ENCODE results near the gene NUP214. TPM values are rescaled to one million over a fixed set of nuclear protein-coding genes. Genes with fewer than 3 reads are reported as not detected.
"Not testable (repeated sequence)": the region's sequence is repeated elsewhere in the genome, so short reads cannot be mapped to it uniquely, and the experiment has no call there.

Gene NUP214
- total RNA-seq, 1 experiment from 2014 or later = 34.9 TPM

DNA sequence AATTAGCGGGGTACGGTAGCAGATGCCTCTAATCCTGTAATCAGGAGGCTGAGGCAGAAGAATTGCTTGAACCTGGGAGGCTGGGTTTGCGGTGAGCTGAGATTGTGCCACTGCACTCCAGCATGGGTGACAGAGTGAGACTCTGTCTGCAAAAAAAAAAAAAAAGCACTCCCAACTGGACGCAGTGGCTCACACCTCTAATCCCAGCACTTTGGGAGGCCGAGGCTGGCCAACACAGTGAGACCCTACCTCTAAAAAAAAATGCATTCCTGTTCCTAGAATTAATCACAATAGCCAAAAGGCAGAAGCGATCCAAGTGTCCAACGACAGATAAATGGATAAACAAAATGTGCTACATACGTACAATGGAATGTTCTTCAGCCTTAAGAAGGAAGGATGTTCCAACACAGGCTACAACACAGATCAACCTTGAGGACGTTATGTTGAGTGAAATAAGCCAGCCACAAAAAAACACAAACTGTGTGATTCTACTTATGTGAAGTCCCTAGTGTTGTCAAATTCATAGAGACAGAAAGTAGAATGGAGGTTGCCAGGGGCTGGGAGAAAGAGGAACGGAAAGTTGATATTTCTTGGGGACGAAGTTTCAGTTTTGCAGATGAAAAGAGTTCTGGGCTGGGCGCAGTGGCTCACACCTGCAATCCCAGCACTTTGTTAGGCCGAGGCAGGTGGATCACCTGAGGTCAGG lies 137.1 kb downstream of the NUP214 start:
- Histone ChIP-seq H3K4me3 (ENCODE audit: low read depth in 2 of 2, low read length in 2 of 2) (no peak overlapping the region), H3K27ac (ENCODE audit: low read length) (no peak overlapping the region), H3K27me3 (ENCODE audit: control insufficient read depth, insufficient read depth, low read length) (no peaks in the 10 kb centered on the region), H3K36me3 (ENCODE audit: control insufficient read depth, insufficient read depth, low read length) (no peaks in the 10 kb centered on the region), H3K9me3 (ENCODE audit: control insufficient read depth, insufficient read depth, low read depth, low read length) (no peaks in the 10 kb centered on the region), H3K4me1 (ENCODE audit: control insufficient read depth, insufficient read depth, low read length) (no peaks in the 10 kb centered on the region)
- TF ChIP-seq SIN3A (IDR thresholded peaks at IDR 0.05; ENCODE audit: borderline replicate concordance, insufficient read depth, low read depth, low read length) (no peak), POLR2AphosphoS5 (IDR thresholded peaks at IDR 0.05; ENCODE audit: low read depth, low read length) (no peak), REST (IDR thresholded peaks at IDR 0.05; ENCODE audit: insufficient read depth in 1 of 2, low read depth in 2 of 2, low read length in 1 of 2) (no peak), TCF7L2 (IDR thresholded peaks at IDR 0.05; ENCODE audit: low read depth, low read length) (no peak), CTCF (IDR thresholded peaks at IDR 0.05) (no peak)
- DNase-seq (ENCODE audit: low read depth, low spot score) = no peak
- ChIA-PET CTCF (no interaction called here), POLR2A (no interaction called here)
- no peak for ATAC-seq
- in situ Hi-C loops (cut with HindIII; ENCODE audit: low pct_unique_long_range_greater_than_20kb, low sequenced_read_pairs) (no loop called here), intact Hi-C loops (cut with micrococcal nuclease; ENCODE audit: unreplicated experiment) (no loop called here)
- BruUV-seq (replicated peaks) = no TSS peak

GRCh38 chr9:131263033-131263343 lies 137.6 kb downstream of the NUP214 start:
- DNase-seq (ENCODE audit: low read depth, low spot score); H3K27ac ChIP-seq (ENCODE audit: low read length); H3K4me1 ChIP-seq (ENCODE audit: control insufficient read depth, insufficient read depth, low read length); H3K4me3 ChIP-seq (ENCODE audit: low read depth in 2 of 2, low read length in 2 of 2); H3K9me3 ChIP-seq (ENCODE audit: control insufficient read depth, insufficient read depth, low read depth, low read length); H3K27me3 ChIP-seq (ENCODE audit: control insufficient read depth, insufficient read depth, low read length); CTCF ChIA-PET; intact Hi-C loops (cut with micrococcal nuclease; ENCODE audit: unreplicated experiment); ATAC-seq; H3K36me3 ChIP-seq (ENCODE audit: control insufficient read depth, insufficient read depth, low read length); BruUV-seq (replicated peaks); POLR2A ChIA-PET; in situ Hi-C loops (cut with HindIII; ENCODE audit: low pct_unique_long_range_greater_than_20kb, low sequenced_read_pairs): not testable (repeated sequence)

DNA sequence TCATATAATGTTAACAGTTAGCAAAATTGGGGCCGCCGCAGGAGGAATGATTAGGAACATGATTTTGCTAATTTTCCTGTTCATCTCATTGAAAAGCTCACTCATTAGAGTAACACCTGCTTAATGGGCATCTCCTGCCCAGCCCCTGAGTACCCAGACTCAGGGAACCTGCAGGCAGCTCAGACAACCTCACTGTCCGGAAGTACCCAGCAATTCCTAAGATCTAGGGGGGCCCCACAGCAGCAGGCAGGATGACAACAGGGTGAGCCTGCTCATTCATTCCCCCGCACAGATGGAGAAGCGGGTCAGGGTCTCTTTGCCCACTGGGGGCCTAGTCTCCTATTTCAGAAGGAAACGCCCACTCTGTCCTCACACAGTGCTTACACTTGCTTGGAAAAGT lies 138.3 kb downstream of the NUP214 start:
- no TSS peak for BruUV-seq (replicated peaks)
- ChIA-PET POLR2A (no interaction called here), CTCF (no interaction called here)
- Histone ChIP-seq H3K4me3 (ENCODE audit: low read depth in 2 of 2, low read length in 2 of 2) (no peak overlapping the region), H3K9me3 (ENCODE audit: control insufficient read depth, insufficient read depth, low read depth, low read length) (no peaks in the 10 kb centered on the region), H3K36me3 (ENCODE audit: control insufficient read depth, insufficient read depth, low read length) (no peaks in the 10 kb centered on the region), H3K27ac (ENCODE audit: low read length) (no peak overlapping the region), H3K27me3 (ENCODE audit: control insufficient read depth, insufficient read depth, low read length) (no peaks in the 10 kb centered on the region), H3K4me1 (ENCODE audit: control insufficient read depth, insufficient read depth, low read length) (no peaks in the 10 kb centered on the region)
- ATAC-seq (no peak), DNase-seq (ENCODE audit: low read depth, low spot score) (no peak)
- intact Hi-C loops (cut with micrococcal nuclease; ENCODE audit: unreplicated experiment) = no loop called here
- TF ChIP-seq SIN3A (IDR thresholded peaks at IDR 0.05; ENCODE audit: borderline replicate concordance, insufficient read depth, low read depth, low read length) (no peak), POLR2AphosphoS5 (IDR thresholded peaks at IDR 0.05; ENCODE audit: low read depth, low read length) (no peak), CTCF (IDR thresholded peaks at IDR 0.05) (no peak), REST (IDR thresholded peaks at IDR 0.05; ENCODE audit: insufficient read depth in 1 of 2, low read depth in 2 of 2, low read length in 1 of 2) (no peak), TCF7L2 (IDR thresholded peaks at IDR 0.05; ENCODE audit: low read depth, low read length) (no peak)
- in situ Hi-C loops (cut with HindIII; ENCODE audit: low pct_unique_long_range_greater_than_20kb, low sequenced_read_pairs) = no loop called here

Data from Panc1 (cell line).